Stomach smooth muscle (tissue), 2 donors: ENCODE measurements around the gene QSOX2.

Experiments used
- H3K27ac ChIP-seq: one replicate; pipeline ENCODE4 v1.7.0; 2013; ENCODE audit warnings: mild to moderate bottlenecking, low read length, inconsistent platforms
- H3K27me3 ChIP-seq, 2 donors: one replicate each; pipeline ENCODE4 v1.7.0; 2013; ENCODE audit warnings: low read length in 2 of 2; ENCODE audit not compliant: insufficient read depth in 2 of 2, control insufficient read depth in 1 of 2
- H3K36me3 ChIP-seq, 2 donors: one replicate each; pipeline ENCODE4 v1.7.0; 2013; ENCODE audit warnings: low read length in 2 of 2; ENCODE audit not compliant: control insufficient read depth in 2 of 2, insufficient read depth in 2 of 2
- H3K4me1 ChIP-seq: one replicate; pipeline ENCODE4 v1.7.0; 2013; ENCODE audit warnings: low read length; ENCODE audit not compliant: control insufficient read depth, insufficient read depth
- H3K4me3 ChIP-seq, 2 donors: one replicate each; pipeline ENCODE4 v1.7.0; 2013; ENCODE audit warnings: low read length in 2 of 2
- H3K9ac ChIP-seq, 2 donors: one replicate each; pipeline ENCODE4 v1.7.0; 2013; ENCODE audit warnings: low read length in 2 of 2, mild to moderate bottlenecking in 1 of 2
- H3K9me3 ChIP-seq, 2 donors: one replicate each; pipeline ENCODE4 v1.7.0; 2013; ENCODE audit warnings: low read length in 2 of 2; ENCODE audit not compliant: control insufficient read depth in 2 of 2
- donor health status: healthy.
- donor health status: Pancreatic carcinoma.

The QSOX2 gene

GRCh38 chr9:136182850-136183422, 62.7 kb downstream of the QSOX2 start:
- Histone ChIP-seq H3K27me3 (peaks cover 3 to 21% of the 10 kb centered on the region in 2 donors), H3K4me3 (no peak overlapping the region), H3K4me1 (no peaks in the 10 kb centered on the region)

GRCh38 chr9:136182420-136182787, 63.2 kb downstream of the QSOX2 start:
- H3K9me3 ChIP-seq, result no peaks in the 10 kb centered on the region
- no peaks in the 10 kb centered on the region for H3K36me3 ChIP-seq
- no peaks in the 10 kb centered on the region for H3K4me1 ChIP-seq
- no peak overlapping the region for H3K9ac ChIP-seq
- no peak overlapping the region for H3K4me3 ChIP-seq
- peaks cover 3 to 20% of the 10 kb centered on the region in 2 donors for H3K27me3 ChIP-seq
- H3K27ac ChIP-seq, result no peak overlapping the region

More at GRCh38 chr9:136182850-136183422, 62.7 kb downstream of the QSOX2 start:
- Histone ChIP-seq H3K36me3 (no peaks in the 10 kb centered on the region), H3K9me3 (no peaks in the 10 kb centered on the region), H3K9ac (no peak overlapping the region), H3K27ac (no peak overlapping the region)

GRCh38 chr9:136181784-136182419, 63.7 kb downstream of the QSOX2 start:
- Histone ChIP-seq H3K9me3 (no peaks in the 10 kb centered on the region), H3K36me3 (no peaks in the 10 kb centered on the region), H3K9ac (no peak overlapping the region), H3K27me3 (peaks cover 3 to 18% of the 10 kb centered on the region in 2 donors), H3K4me3 (no peak overlapping the region), H3K4me1 (no peaks in the 10 kb centered on the region), H3K27ac (no peak overlapping the region)

- H3K27ac ChIP-seq, result no peak overlapping the region
- H3K36me3 ChIP-seq, result no peaks in the 10 kb centered on the region
Measured at GRCh38 chr9:136180586-136180985, 65.0 kb downstream of the QSOX2 start.

GRCh38 chr9:136179761-136180160, 65.9 kb downstream of the QSOX2 start:
- no peaks in the 10 kb centered on the region for H3K4me1 ChIP-seq
- H3K4me3 ChIP-seq, result no peak overlapping the region
- no peaks in the 10 kb centered on the region for H3K9me3 ChIP-seq
- H3K36me3 ChIP-seq, result no peaks in the 10 kb centered on the region
- H3K9ac ChIP-seq, result no peak overlapping the region
- peaks cover 2 to 6% of the 10 kb centered on the region in 2 donors for H3K27me3 ChIP-seq
- no peak overlapping the region for H3K27ac ChIP-seq

More at GRCh38 chr9:136180586-136180985, 65.0 kb downstream of the QSOX2 start:
- no peaks in the 10 kb centered on the region for H3K4me1 ChIP-seq
- H3K9me3 ChIP-seq, result no peaks in the 10 kb centered on the region
- peaks cover 3 to 12% of the 10 kb centered on the region in 2 donors for H3K27me3 ChIP-seq
- H3K4me3 ChIP-seq, result no peak overlapping the region
- no peak overlapping the region for H3K9ac ChIP-seq

- H3K36me3 ChIP-seq, result no peaks in the 10 kb centered on the region
- H3K4me3 ChIP-seq, result no peak overlapping the region
- no peak overlapping the region for H3K27ac ChIP-seq
- no peaks in the 10 kb centered on the region for H3K4me1 ChIP-seq
- no peaks in the 10 kb centered on the region for H3K9me3 ChIP-seq
- H3K9ac ChIP-seq, result no peak overlapping the region
- H3K27me3 ChIP-seq, result peaks cover 0 to 6% of the 10 kb centered on the region in 2 donors
Measured at GRCh38 chr9:136179101-136179616, 66.5 kb downstream of the QSOX2 start.

GRCh38 chr9:136178773-136179075, 66.9 kb downstream of the QSOX2 start:
- H3K27ac ChIP-seq, result no peak overlapping the region
- no peak overlapping the region for H3K9ac ChIP-seq
- no peaks in the 10 kb centered on the region for H3K4me1 ChIP-seq
- no peak overlapping the region for H3K4me3 ChIP-seq
- peaks cover 0 to 6% of the 10 kb centered on the region in 2 donors for H3K27me3 ChIP-seq
- H3K9me3 ChIP-seq, result no peaks in the 10 kb centered on the region
- no peaks in the 10 kb centered on the region for H3K36me3 ChIP-seq

- no peaks in the 10 kb centered on the region for H3K36me3 ChIP-seq
- H3K9me3 ChIP-seq, result no peaks in the 10 kb centered on the region
- H3K27ac ChIP-seq, result no peak overlapping the region
- no peaks in the 10 kb centered on the region for H3K4me1 ChIP-seq
- no peak overlapping the region for H3K4me3 ChIP-seq
- no peak overlapping the region for H3K9ac ChIP-seq
- H3K27me3 ChIP-seq, result peaks cover 0 to 3% of the 10 kb centered on the region in 2 donors
Measured at GRCh38 chr9:136178061-136178772, 67.4 kb downstream of the QSOX2 start.

- H3K4me1 ChIP-seq, result no peaks in the 10 kb centered on the region
- no peak overlapping the region for H3K9ac ChIP-seq
- no peak overlapping the region for H3K4me3 ChIP-seq
- H3K27ac ChIP-seq, result no peak overlapping the region
- no peaks in the 10 kb centered on the region for H3K9me3 ChIP-seq
- H3K36me3 ChIP-seq, result no peaks in the 10 kb centered on the region
- peaks cover 0 to 6% of the 10 kb centered on the region in 2 donors for H3K27me3 ChIP-seq
Measured at GRCh38 chr9:136177224-136177623, 68.4 kb downstream of the QSOX2 start.

GRCh38 chr9:136175616-136176197, 69.9 kb downstream of the QSOX2 start:
- Histone ChIP-seq H3K27me3 (peaks cover 7 to 14% of the 10 kb centered on the region in 2 donors), H3K36me3 (no peaks in the 10 kb centered on the region), H3K4me1 (no peaks in the 10 kb centered on the region), H3K9me3 (no peaks in the 10 kb centered on the region), H3K4me3 (no peak overlapping the region), H3K27ac (no peak overlapping the region), H3K9ac (no peak overlapping the region)
